Right atrium auricular region (tissue), 2 donors: Measurements from ENCODE around the gene SLC12A5. TPM values are rescaled to one million over a fixed set of nuclear protein-coding genes. Genes with fewer than 3 reads are reported as not detected.

Experiments used
- DNase-seq: peaks from one replicate; pipeline ENCODE4 v3.0.0-alpha.2; 2019; ENCODE audit warnings: low spot score
- H3K27ac ChIP-seq, 2 donors: fragments of 200-600 bp; sonication (generic); 1 replicate in 1 of 2; 2 replicates in 1 of 2; pipeline ENCODE4 v1.5.1; 2016 to 2019
- H3K27me3 ChIP-seq, 2 donors: fragments of 200-600 bp; sonication (generic); one replicate each; pipeline versions ENCODE4 v1.5.1 to v1.6.0; 2017 to 2019
- H3K36me3 ChIP-seq: fragments of 200-600 bp; sonication (generic); one replicate; pipeline ENCODE4 v1.5.1; 2016
- H3K4me1 ChIP-seq, 2 donors: fragments of 200-600 bp; sonication (generic); one replicate each; pipeline versions ENCODE4 v1.5.1 to v1.6.0; 2017 to 2019
- H3K4me3 ChIP-seq, 2 donors: fragments of 200-600 bp; sonication (generic); 1 replicate in 1 of 2; 2 replicates in 1 of 2; pipeline ENCODE4 v1.5.1; 2017 to 2019; ENCODE audit warnings: mild to moderate bottlenecking in 1 of 2, moderate library complexity in 1 of 2
- H3K9me3 ChIP-seq, 2 donors: fragments of 200-600 bp; sonication (generic); one replicate each; pipeline ENCODE4 v1.5.1; 2019
- total RNA-seq, 2 donors: library from RNA; depleted of rRNA; stranded (reverse); fragments of >200 nt; gene quantifications; one replicate each; pipeline ENCODE4 v1.1.0, GENCODE V29; 2016
- TF ChIP-seq, protein P1 (sequence below), 2 donors: fragments of 200-600 bp; sonication (generic); IDR thresholded peaks; one replicate each; pipeline ENCODE4 v1.5.1; 2019; ENCODE audit warnings: antibody characterized with exemption in 2 of 2

Gene SLC12A5
- total RNA-seq, 2 donors from 2014 or later = not detected

DNA sequence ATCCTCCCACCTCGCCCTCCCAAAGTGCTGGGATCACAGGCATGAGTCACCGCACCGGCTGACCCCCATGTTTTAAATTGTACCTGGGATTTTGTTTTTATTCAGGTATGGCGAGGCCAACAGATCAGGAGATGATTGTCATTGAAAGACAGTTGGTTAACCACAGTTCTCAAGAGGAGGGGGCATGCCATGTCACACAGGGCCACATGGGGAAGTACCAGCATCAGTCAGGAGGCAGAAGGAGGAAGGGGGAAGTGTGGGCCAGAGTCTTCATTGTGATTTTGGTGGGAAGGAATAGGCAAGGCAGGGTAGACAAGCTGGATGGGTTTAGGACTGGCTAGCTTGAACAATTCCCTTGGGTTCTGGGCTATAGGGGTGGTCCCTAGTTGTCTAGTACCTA lies 30.3 kb upstream of the SLC12A5 start:
- Histone ChIP-seq H3K27ac (no peak overlapping the region), H3K4me1 (peaks cover 0 to 9% of the 10 kb centered on the region in 2 donors), H3K9me3 (no peaks in the 10 kb centered on the region), H3K36me3 (no peaks in the 10 kb centered on the region), H3K27me3 (no peaks in the 10 kb centered on the region), H3K4me3 (no peak overlapping the region)
- DNase-seq = no peak
- TF ChIP-seq, protein P1, sequence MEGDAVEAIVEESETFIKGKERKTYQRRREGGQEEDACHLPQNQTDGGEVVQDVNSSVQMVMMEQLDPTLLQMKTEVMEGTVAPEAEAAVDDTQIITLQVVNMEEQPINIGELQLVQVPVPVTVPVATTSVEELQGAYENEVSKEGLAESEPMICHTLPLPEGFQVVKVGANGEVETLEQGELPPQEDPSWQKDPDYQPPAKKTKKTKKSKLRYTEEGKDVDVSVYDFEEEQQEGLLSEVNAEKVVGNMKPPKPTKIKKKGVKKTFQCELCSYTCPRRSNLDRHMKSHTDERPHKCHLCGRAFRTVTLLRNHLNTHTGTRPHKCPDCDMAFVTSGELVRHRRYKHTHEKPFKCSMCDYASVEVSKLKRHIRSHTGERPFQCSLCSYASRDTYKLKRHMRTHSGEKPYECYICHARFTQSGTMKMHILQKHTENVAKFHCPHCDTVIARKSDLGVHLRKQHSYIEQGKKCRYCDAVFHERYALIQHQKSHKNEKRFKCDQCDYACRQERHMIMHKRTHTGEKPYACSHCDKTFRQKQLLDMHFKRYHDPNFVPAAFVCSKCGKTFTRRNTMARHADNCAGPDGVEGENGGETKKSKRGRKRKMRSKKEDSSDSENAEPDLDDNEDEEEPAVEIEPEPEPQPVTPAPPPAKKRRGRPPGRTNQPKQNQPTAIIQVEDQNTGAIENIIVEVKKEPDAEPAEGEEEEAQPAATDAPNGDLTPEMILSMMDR (IDR thresholded peaks at IDR 0.05) = no peak

DNA sequence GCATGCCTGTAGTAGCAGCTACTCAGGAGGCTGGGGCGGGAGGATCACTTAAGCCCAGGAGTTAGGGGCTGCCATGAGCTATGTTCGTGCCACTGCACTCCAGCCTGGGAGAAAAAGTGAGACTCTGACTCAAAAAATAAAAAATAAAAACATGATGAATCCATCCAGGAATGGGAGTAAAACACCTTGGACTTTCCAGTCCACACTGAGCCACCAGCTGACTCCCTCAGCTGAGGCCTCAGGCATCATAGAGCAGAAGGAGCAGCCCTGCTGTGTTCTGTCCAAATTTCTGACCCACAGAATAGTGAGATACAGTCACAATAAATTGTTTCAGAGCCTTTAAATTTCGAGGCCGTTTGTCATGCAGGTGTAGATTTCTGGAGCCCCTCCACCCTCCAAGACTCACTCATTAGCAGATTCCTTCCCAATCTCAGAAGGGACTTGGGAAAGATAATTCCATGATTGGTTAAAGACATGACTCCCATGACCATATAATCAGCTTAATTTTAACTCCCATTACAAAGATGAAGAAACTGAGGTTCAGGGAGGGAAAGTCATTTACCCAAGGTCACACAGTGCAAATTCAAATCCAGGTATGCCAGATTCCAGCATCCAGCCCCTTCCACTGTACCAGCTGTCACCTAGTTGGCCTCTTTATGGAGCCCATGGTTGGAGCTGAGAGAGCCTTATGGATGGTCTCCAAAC lies 29.3 kb upstream of the SLC12A5 start:
- no peaks in the 10 kb centered on the region for H3K27me3 ChIP-seq

DNA sequence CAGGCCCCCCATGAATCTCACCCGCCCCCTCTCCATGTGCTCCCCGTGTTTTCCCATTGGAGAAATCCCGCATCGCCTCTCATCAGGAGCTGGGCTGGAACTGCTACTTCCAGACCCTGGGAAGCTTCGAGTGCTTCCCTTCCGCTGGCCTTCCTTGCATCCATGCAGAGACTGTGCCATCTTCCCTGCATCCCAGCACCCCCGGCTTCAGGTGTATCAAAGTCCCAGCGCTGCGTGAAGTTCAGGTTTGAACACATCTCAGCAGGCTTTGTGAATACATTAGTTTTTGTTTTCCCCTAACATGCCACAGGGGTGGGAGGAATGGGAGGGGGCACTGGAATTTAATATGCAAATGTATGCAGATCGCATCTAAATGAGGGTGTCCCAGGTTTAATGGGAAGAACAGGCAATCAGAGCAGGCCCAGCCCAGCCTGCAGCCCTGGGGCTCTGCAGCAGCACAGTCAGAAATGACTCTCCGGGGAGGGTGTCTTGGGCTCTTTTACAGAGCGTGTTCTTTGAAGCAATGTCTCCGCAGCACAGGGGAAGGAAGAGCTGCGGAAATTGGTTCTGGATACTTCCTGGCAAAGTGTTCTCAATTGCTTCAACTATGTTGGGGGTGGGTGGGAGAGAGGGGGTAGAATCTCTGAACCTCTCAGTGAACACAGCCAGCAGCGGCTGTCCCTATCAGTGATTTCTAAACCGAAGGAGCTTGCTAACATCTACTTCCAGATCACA lies 28.6 kb upstream of the SLC12A5 start:
- Histone ChIP-seq H3K27ac (no peak overlapping the region), H3K27me3 (no peaks in the 10 kb centered on the region), H3K4me1 (peaks cover 0 to 9% of the 10 kb centered on the region in 2 donors), H3K36me3 (no peaks in the 10 kb centered on the region), H3K4me3 (no peak overlapping the region), H3K9me3 (no peaks in the 10 kb centered on the region)
- TF ChIP-seq, protein P1 (IDR thresholded peaks at IDR 0.05) = no peak
- no peak for DNase-seq

More for the DNA sequence above, 29.3 kb upstream of the SLC12A5 start:
- DNase-seq = no peak
- Histone ChIP-seq H3K9me3 (no peaks in the 10 kb centered on the region), H3K4me1 (peaks cover 0 to 9% of the 10 kb centered on the region in 2 donors), H3K36me3 (no peaks in the 10 kb centered on the region), H3K27ac (no peak overlapping the region), H3K4me3 (no peak overlapping the region)
- TF ChIP-seq, protein P1 (IDR thresholded peaks at IDR 0.05) = no peak

DNA sequence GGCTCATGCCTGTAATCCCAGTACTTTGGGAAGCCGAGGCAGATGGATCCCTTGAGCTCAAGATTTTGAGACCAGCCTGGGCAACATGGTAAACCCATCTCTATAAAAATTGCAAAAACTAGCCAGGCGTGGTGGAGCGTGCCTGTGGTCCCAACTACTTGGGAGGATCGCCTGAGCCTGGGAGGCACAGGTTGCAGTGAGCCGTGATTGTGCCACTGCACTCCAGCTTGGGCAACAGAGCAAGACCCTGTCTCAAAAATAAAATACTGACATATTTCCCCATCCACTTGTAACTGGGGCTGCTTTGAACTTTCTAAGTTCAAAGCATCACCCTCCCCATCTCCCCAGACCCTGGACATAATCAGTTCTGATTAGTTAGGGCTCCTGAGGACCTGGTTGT lies 27.5 kb upstream of the SLC12A5 start:
- Histone ChIP-seq H3K4me3 (no peak overlapping the region), H3K9me3 (no peaks in the 10 kb centered on the region), H3K4me1 (peaks cover 0 to 9% of the 10 kb centered on the region in 2 donors), H3K36me3 (no peaks in the 10 kb centered on the region), H3K27me3 (no peaks in the 10 kb centered on the region), H3K27ac (no peak overlapping the region)
- no peak for DNase-seq
- TF ChIP-seq, protein P1 (IDR thresholded peaks at IDR 0.05) = no peak

DNA sequence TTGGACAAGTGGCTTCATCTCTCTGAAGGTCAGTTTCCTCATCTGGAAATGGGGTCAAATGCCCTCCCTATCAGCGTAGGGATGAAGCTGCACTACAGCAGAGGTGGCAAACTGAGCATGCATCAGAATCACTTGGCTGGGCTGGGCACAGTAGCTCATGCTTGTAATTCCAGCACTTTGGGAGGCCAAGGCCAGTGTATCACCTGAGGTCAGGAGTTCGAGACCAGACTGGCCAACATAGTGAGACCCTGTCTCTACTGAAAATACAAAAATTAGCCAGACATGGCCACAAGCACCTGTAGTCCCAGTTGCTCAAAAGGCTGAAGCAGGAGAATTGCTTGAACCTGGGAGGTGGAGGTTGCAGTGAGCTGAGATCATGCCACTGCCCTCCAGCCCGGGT lies 27.0 kb upstream of the SLC12A5 start:
- H3K27ac ChIP-seq = no peak overlapping the region
- no peaks in the 10 kb centered on the region for H3K27me3 ChIP-seq
- TF ChIP-seq, protein P1 (IDR thresholded peaks at IDR 0.05) = no peak
- H3K36me3 ChIP-seq = no peaks in the 10 kb centered on the region
- DNase-seq = no peak
- H3K4me1 ChIP-seq = peaks cover 0 to 9% of the 10 kb centered on the region in 2 donors
- H3K4me3 ChIP-seq = no peak overlapping the region
- H3K9me3 ChIP-seq = no peaks in the 10 kb centered on the region
